HG02885 (cell line): Measurements from ENCODE around the gene C17orf67.

Source experiments
- ATAC-seq: cut with Tn5 transposase; IDR thresholded peaks from one replicate; pipeline ENCODE4 v1.9.1; 2021; ENCODE audit warnings: mild to moderate bottlenecking; ENCODE audit not compliant: unreplicated experiment, poor library complexity

The C17orf67 gene

GRCh38 chr17:56742601-56743000, 91.1 kb downstream of the C17orf67 start:
- ATAC-seq: no peak
